Measurements from ENCODE around the gene HIVEP2. TPM values are rescaled to one million over a fixed set of nuclear protein-coding genes. Genes with fewer than 3 reads are reported as not detected.

The HIVEP2 gene
- polyA plus RNA-seq, 3 donors = 0.16 to 1.4 (median 0.64) TPM

DNA sequence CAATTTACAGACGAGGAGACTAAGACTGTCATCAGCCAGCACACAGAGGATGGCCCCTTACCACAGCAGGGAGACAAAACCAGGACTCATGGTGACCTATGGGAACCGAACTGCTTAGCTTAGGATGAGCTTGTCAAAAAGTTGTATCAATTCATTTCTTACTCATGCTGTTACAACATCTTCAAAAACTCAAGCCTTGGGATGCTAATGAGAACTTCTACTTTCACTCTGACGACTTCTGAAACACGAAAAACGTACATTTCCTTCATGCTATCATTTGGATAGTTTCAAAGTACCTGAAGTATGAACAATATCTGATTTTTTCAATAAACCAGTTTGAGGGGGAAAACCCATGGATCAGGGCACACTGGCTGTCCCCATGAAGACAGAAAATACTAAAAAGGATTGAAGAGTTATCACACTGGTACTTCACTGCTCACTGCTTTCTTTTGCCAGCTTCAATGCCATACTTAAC, 31.9 kb downstream of the HIVEP2 start:
- intact Hi-C loops (cut with micrococcal nuclease) = loop anchor here (5.0 to 10.0 kb wide), 3 partner anchors 34 to 208 kb away; partner anchors contain the start of gene HIVEP2 (in 2 of the 2)
- Histone ChIP-seq H4K20me1 (ENCODE audit: insufficient read depth, low read length) (no peaks in the 10 kb centered on the region), H3K4me3 (replicated peaks in 1 of 3; ENCODE audit: low read depth in 2 of 3, low read length in 3 of 3) (peak overlapping the region; percentile 32 to 87 (median 74)), H3K36me3 (replicated peaks in 1 of 2; ENCODE audit: control insufficient read depth in 1 of 2, insufficient read depth in 2 of 2, low read length in 2 of 2) (no peaks in the 10 kb centered on the region), H3K9ac (ENCODE audit: insufficient read depth, low read length, poor library complexity, severe bottlenecking) (peak overlapping the region; percentile 70), H3K27ac (ENCODE audit: low read depth in 1 of 2, low read length in 2 of 2) (peak overlapping the region; percentile 65 to 97), H3K4me2 (replicated peaks; ENCODE audit: extremely low read depth, low read length, poor library complexity, severe bottlenecking) (peak overlapping the region; percentile 77), H3K27me3 (ENCODE audit: control insufficient read depth in 2 of 2, insufficient read depth in 2 of 2, low read length in 2 of 2) (no peaks in the 10 kb centered on the region), H3K79me2 (ENCODE audit: insufficient read depth, low read length) (no peaks in the 10 kb centered on the region), H3K9me3 (replicated peaks in 1 of 2; ENCODE audit: control insufficient read depth in 1 of 2, insufficient read depth in 1 of 2, low read length in 2 of 2) (no peaks in the 10 kb centered on the region), H3K4me1 (ENCODE audit: control insufficient read depth in 1 of 2, insufficient read depth in 2 of 2, low read length in 2 of 2) (peaks cover 22 to 27% of the 10 kb centered on the region in 2 donors), H2AFZ (ENCODE audit: insufficient read depth, low read depth, low read length, poor library complexity, severe bottlenecking) (peak overlapping the region; percentile 60)
- Mint-ChIP-seq H3K27me3 (ENCODE audit: low read depth in 3 of 3) (peaks cover 0 to 1% (median 0%) of the 10 kb centered on the region in 3 donors), H3K4me1 (peaks cover 30% of the 10 kb centered on the region), H3K36me3 (peaks cover 0 to 2% of the 10 kb centered on the region in 2 donors), H3K27ac (peak overlapping the region; percentile 97 to 100 (median 99)), H3K4me3 (peak overlapping the region; percentile 82 to 93), H3K9me3 (no peaks in the 10 kb centered on the region)
- WGBS (ENCODE audit: insufficient coverage) = no CpG with 5 or more reads among the region's 5 CpGs
- TF ChIP-seq, protein P1, sequence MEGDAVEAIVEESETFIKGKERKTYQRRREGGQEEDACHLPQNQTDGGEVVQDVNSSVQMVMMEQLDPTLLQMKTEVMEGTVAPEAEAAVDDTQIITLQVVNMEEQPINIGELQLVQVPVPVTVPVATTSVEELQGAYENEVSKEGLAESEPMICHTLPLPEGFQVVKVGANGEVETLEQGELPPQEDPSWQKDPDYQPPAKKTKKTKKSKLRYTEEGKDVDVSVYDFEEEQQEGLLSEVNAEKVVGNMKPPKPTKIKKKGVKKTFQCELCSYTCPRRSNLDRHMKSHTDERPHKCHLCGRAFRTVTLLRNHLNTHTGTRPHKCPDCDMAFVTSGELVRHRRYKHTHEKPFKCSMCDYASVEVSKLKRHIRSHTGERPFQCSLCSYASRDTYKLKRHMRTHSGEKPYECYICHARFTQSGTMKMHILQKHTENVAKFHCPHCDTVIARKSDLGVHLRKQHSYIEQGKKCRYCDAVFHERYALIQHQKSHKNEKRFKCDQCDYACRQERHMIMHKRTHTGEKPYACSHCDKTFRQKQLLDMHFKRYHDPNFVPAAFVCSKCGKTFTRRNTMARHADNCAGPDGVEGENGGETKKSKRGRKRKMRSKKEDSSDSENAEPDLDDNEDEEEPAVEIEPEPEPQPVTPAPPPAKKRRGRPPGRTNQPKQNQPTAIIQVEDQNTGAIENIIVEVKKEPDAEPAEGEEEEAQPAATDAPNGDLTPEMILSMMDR (IDR thresholded peaks at IDR 0.05) = no peak
- peak; percentile 77 to 93 (median 86) for DNase-seq

DNA sequence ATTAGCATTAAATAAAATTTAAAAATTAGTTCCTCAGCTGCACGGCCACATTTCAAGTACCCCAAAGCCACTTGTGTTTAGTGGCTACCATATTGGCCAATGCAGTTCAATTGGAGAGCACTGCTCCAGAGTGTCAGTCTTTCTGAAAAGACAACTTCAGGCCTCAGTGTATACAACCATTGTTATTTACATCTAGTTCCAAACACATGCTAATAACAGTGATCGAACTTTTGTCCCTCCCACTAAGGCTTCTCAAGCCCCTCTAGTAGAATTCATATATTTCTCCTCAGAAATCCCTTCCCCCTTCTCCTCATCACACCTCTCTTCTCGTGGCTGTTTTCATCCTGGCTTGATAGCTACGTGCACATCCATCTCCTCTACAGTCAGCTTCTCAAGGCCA, 32.9 kb downstream of the HIVEP2 start:
- no peaks in the 10 kb centered on the region for H3K36me3 ChIP-seq (replicated peaks in 1 of 2; ENCODE audit: control insufficient read depth in 1 of 2, insufficient read depth in 2 of 2, low read length in 2 of 2)
- no peak overlapping the region for H3K4me3 ChIP-seq (replicated peaks in 1 of 3; ENCODE audit: low read depth in 2 of 3, low read length in 3 of 3)
- H2AFZ ChIP-seq (ENCODE audit: insufficient read depth, low read depth, low read length, poor library complexity, severe bottlenecking) = no peak overlapping the region
- H3K79me2 ChIP-seq (ENCODE audit: insufficient read depth, low read length) = no peaks in the 10 kb centered on the region
- no peak overlapping the region for H3K9ac ChIP-seq (ENCODE audit: insufficient read depth, low read length, poor library complexity, severe bottlenecking)
- peak overlapping the region in 1 of 2 donors; percentile 97 for H3K27ac ChIP-seq (ENCODE audit: low read depth in 1 of 2, low read length in 2 of 2)
- peaks cover 0 to 2% of the 10 kb centered on the region in 2 donors for H3K36me3 Mint-ChIP-seq
- peaks cover 30% of the 10 kb centered on the region for H3K4me1 Mint-ChIP-seq
- H3K4me3 Mint-ChIP-seq = no peak overlapping the region
- H3K27ac Mint-ChIP-seq = peak overlapping the region in 6 of 7 donors; percentile 15 to 99 (median 98)
- no peaks in the 10 kb centered on the region for H4K20me1 ChIP-seq (ENCODE audit: insufficient read depth, low read length)
- TF ChIP-seq, protein P1 (IDR thresholded peaks at IDR 0.05) = no peak
- DNase-seq = no peak
- H3K27me3 ChIP-seq (ENCODE audit: control insufficient read depth in 2 of 2, insufficient read depth in 2 of 2, low read length in 2 of 2) = no peaks in the 10 kb centered on the region
- H3K9me3 Mint-ChIP-seq = peaks cover 0 to 1% (median 0%) of the 10 kb centered on the region in 7 donors
- H3K27me3 Mint-ChIP-seq (ENCODE audit: low read depth in 3 of 3) = peaks cover 0 to 4% (median 0%) of the 10 kb centered on the region in 3 donors
- peaks cover 22 to 27% of the 10 kb centered on the region in 2 donors for H3K4me1 ChIP-seq (ENCODE audit: control insufficient read depth in 1 of 2, insufficient read depth in 2 of 2, low read length in 2 of 2)
- intact Hi-C loops (cut with micrococcal nuclease) = loop anchor here (5.0 to 10.0 kb wide), 3 partner anchors 35 to 207 kb away; partner anchors contain the start of gene HIVEP2 (in 2 of the 2)
- no peaks in the 10 kb centered on the region for H3K9me3 ChIP-seq (replicated peaks in 1 of 2; ENCODE audit: control insufficient read depth in 1 of 2, insufficient read depth in 1 of 2, low read length in 2 of 2)
- no peak overlapping the region for H3K4me2 ChIP-seq (replicated peaks; ENCODE audit: extremely low read depth, low read length, poor library complexity, severe bottlenecking)
- WGBS (ENCODE audit: insufficient coverage) = 96% methylated on average over 4 of the region's 4 CpGs
